ENCODE data around the gene MRPL55.

The MRPL55 gene

GRCh38 chr1:228109073-228109961 lies at the start of gene MRPL55:
Gene MRPL55 (minus strand): TSS chr1:228109299. CDS start chr1:228108260, 1,039 bp downstream.
- DNase-seq = peak; percentile 99

GRCh38 chr1:228158151-228159007 lies 49.3 kb upstream of the MRPL55 start:
- DNase-seq = no peak

- DNase-seq = no peak
Measured at GRCh38 chr1:228157729-228158126, 48.6 kb upstream of the MRPL55 start.

GRCh38 chr1:228156941-228157728 lies 48.0 kb upstream of the MRPL55 start:
- DNase-seq = no peak

- DNase-seq = no peak
Measured at GRCh38 chr1:228156515-228156881, 47.4 kb upstream of the MRPL55 start.

GRCh38 chr1:228155596-228156514 lies 46.8 kb upstream of the MRPL55 start:
- no peak for DNase-seq

- no peak for DNase-seq
Measured at GRCh38 chr1:228154670-228155571, 45.8 kb upstream of the MRPL55 start.

- DNase-seq = no peak
Measured at GRCh38 chr1:228154021-228154669, 45.0 kb upstream of the MRPL55 start.

- DNase-seq = no peak
Measured at GRCh38 chr1:228152918-228153258, 43.8 kb upstream of the MRPL55 start.

- no peak for DNase-seq
Measured at GRCh38 chr1:228152097-228152917, 43.2 kb upstream of the MRPL55 start.

GRCh38 chr1:228151180-228151925 lies 42.3 kb upstream of the MRPL55 start:
- no peak for DNase-seq

GRCh38 chr1:228150461-228151179 lies 41.5 kb upstream of the MRPL55 start:
- no peak for DNase-seq

GRCh38 chr1:228150120-228150460 lies 41.0 kb upstream of the MRPL55 start:
- no peak for DNase-seq

- no peak for DNase-seq
Measured at GRCh38 chr1:228149406-228150119, 40.5 kb upstream of the MRPL55 start, which contains the start of gene GJC2. Gene GJC2 (plus strand): TSS chr1:228149930. CDS start chr1:228157759, 7,829 bp downstream.

- DNase-seq = no peak
Measured at GRCh38 chr1:228148935-228149405, 39.9 kb upstream of the MRPL55 start.

- no peak for DNase-seq
Measured at GRCh38 chr1:228148196-228148861, 39.2 kb upstream of the MRPL55 start.

GRCh38 chr1:228147768-228148167 lies 38.7 kb upstream of the MRPL55 start:
- no peak for DNase-seq

Measured in DMS53 (cell line).